ENCODE results near the gene ROR2. TPM values are rescaled to one million over a fixed set of nuclear protein-coding genes. Genes with fewer than 3 reads are reported as not detected.

The ROR2 gene
- total and polyA plus RNA-seq, 2 donors (not counting 3 experiments of a cell fraction or from before 2014, with no cell fraction given), result not detected

DNA sequence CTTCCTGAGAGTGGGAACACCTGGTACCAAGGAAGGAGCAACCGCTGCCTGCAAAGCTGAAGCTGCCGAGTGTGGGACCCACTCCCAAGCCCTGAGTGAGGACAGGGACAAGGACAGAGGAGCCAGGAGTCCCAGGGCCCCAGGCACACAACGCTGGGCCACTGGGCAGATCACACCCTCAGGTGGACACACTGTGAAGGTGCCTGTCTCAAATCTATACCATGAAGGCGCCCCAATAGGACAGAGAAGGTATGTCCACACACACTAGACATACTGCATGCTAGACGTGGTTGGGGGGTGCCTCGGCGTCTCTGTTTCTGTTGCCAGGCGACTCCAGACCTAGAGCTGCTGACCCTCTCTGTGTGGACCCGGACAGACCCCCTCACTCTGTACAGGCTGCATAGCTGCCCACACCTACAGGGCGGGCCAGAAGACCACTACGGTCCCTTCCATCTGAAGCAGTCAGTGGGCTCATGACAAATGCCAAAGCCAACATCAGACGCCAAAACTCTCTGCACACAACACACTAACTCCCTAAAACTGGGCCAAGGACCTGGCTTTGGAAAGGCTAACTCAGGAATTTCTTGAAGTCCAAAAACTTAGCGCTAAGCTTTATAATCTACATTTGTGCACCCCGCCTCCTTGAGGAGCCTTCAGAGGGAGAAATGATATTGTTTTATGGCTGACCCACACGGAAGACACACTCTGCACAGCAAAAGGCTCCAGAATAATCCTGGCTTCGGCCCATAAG is 60.7 kb downstream of the ROR2 start:
- intact Hi-C loops (cut with micrococcal nuclease) (no loop called here), dilution Hi-C loops (cut with MboI; ENCODE audit: extremely low pct_ligation_motif_present, low sequenced_read_pairs) (no loop called here)
- Histone ChIP-seq H3K9ac (replicated peaks; ENCODE audit: extremely low read depth, insufficient read depth, low read length) (no peak overlapping the region), H3K36me3 (ENCODE audit: control insufficient read depth in 2 of 2, extremely low read depth in 1 of 2, insufficient read depth in 2 of 2, low read length in 2 of 2) (no peaks in the 10 kb centered on the region), H3K27me3 (ENCODE audit: control insufficient read depth in 2 of 2, insufficient read depth in 2 of 2, low read length in 2 of 2) (no peaks in the 10 kb centered on the region), H3K4me2 (ENCODE audit: insufficient read depth, low read length) (no peak overlapping the region), H2AFZ (ENCODE audit: low read depth, low read length) (no peak overlapping the region), H3K9me3 (replicated peaks; ENCODE audit: control insufficient read depth, insufficient read depth, low read length) (no peaks in the 10 kb centered on the region), H3K79me2 (ENCODE audit: control insufficient read depth, insufficient read depth, low read length) (no peaks in the 10 kb centered on the region), H3K4me1 (ENCODE audit: control insufficient read depth, extremely low read depth, insufficient read depth, low read length) (no peaks in the 10 kb centered on the region), H3K9me1 (replicated peaks; ENCODE audit: control insufficient read depth, extremely low read depth, insufficient read depth, low read length) (no peaks in the 10 kb centered on the region), H3K4me3 (replicated peaks in 1 of 3; ENCODE audit: insufficient read depth in 1 of 3, low read depth in 1 of 3, low read length in 3 of 3) (no peak overlapping the region), H4K20me1 (replicated peaks; ENCODE audit: control insufficient read depth, extremely low read depth, insufficient read depth, low read length) (no peaks in the 10 kb centered on the region), H3K27ac (ENCODE audit: insufficient read depth, low read depth, low read length) (no peak overlapping the region)
- POLR2A ChIA-PET, result no interaction called here
- FAIRE-seq (no peak), DNase-seq (ENCODE audit: low read depth, low spot score) (no peak)
- CTCF ChIA-PET, result no interaction called here
- TF ChIP-seq MYC (IDR thresholded peaks at IDR 0.05; ENCODE audit: low read depth, low read length), result no peak
- TF ChIP-seq GATA2 (IDR thresholded peaks at IDR 0.05; ENCODE audit: insufficient read depth, insufficient read length, low read depth, low read length), result no peak
- no peak for TF ChIP-seq POLR2A (IDR thresholded peaks at IDR 0.05; ENCODE audit: low read depth, low read length)
- no peak for TF ChIP-seq EZH2 (IDR thresholded peaks at IDR 0.05; ENCODE audit: borderline replicate concordance, low read depth, low read length, severe bottlenecking)
- TF ChIP-seq, protein P1, sequence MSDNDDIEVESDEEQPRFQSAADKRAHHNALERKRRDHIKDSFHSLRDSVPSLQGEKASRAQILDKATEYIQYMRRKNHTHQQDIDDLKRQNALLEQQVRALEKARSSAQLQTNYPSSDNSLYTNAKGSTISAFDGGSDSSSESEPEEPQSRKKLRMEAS (IDR thresholded peaks at IDR 0.05; ENCODE audit: insufficient read depth, insufficient read length), result no peak
- TF ChIP-seq, protein P2, sequence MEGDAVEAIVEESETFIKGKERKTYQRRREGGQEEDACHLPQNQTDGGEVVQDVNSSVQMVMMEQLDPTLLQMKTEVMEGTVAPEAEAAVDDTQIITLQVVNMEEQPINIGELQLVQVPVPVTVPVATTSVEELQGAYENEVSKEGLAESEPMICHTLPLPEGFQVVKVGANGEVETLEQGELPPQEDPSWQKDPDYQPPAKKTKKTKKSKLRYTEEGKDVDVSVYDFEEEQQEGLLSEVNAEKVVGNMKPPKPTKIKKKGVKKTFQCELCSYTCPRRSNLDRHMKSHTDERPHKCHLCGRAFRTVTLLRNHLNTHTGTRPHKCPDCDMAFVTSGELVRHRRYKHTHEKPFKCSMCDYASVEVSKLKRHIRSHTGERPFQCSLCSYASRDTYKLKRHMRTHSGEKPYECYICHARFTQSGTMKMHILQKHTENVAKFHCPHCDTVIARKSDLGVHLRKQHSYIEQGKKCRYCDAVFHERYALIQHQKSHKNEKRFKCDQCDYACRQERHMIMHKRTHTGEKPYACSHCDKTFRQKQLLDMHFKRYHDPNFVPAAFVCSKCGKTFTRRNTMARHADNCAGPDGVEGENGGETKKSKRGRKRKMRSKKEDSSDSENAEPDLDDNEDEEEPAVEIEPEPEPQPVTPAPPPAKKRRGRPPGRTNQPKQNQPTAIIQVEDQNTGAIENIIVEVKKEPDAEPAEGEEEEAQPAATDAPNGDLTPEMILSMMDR (IDR thresholded peaks at IDR 0.05; ENCODE audit: extremely low read depth in 1 of 2, insufficient read depth in 1 of 2, low read depth in 1 of 2, low read length in 2 of 2), result no peak
- TF ChIP-seq FOS (IDR thresholded peaks at IDR 0.05; ENCODE audit: borderline replicate concordance, insufficient read depth, low read length), result no peak
- TF ChIP-seq JUN (IDR thresholded peaks at IDR 0.05; ENCODE audit: borderline replicate concordance, insufficient read depth, insufficient read length, low read depth), result no peak
- TF ChIP-seq POLR2AphosphoS5 (IDR thresholded peaks at IDR 0.05; ENCODE audit: insufficient read depth, low read depth, low read length), result no peak
- no TSS peak for BruUV-seq (replicated peaks)

Data from endothelial cell of umbilical vein (primary cell).